Natural killer cell (primary cell): ENCODE results near the gene FBN1. TPM values are rescaled to one million over a fixed set of nuclear protein-coding genes. Genes with fewer than 3 reads are reported as not detected.

ENCODE experiments used
- ATAC-seq, 3 donors: fragments of 150-1000 bp in 2 of 3; fragments of 200-7000 bp in 1 of 3; cut with Tn5 transposase; 1 replicate in 1 of 3; 2 replicates in 2 of 3; pipeline ENCODE4 v1.10.0; 2021; ENCODE audit warnings: mild to moderate bottlenecking in 2 of 3, moderate library complexity in 2 of 3
- DNase-seq, 2 donors: peaks; one replicate each; pipeline versions ENCODE4 v3.0.0 to v3.0.0-alpha.2; 2013 to 2021; ENCODE audit warnings: mixed read lengths in 1 of 2
- H3K27ac ChIP-seq: one replicate; pipeline ENCODE4 v1.5.1; 2013; ENCODE audit warnings: mild to moderate bottlenecking, low read length
- H3K27me3 ChIP-seq: one replicate; pipeline ENCODE4 v1.6.1; 2013; ENCODE audit warnings: low read length; ENCODE audit not compliant: control insufficient read depth, insufficient read depth
- H3K36me3 ChIP-seq: one replicate; pipeline ENCODE4 v1.6.1; 2013; ENCODE audit warnings: low read length; ENCODE audit not compliant: control insufficient read depth, insufficient read depth
- H3K4me1 ChIP-seq: one replicate; pipeline ENCODE4 v1.6.1; 2013; ENCODE audit warnings: low read length; ENCODE audit not compliant: control insufficient read depth, insufficient read depth
- H3K4me3 ChIP-seq: one replicate; pipeline ENCODE4 v1.5.1; 2013; ENCODE audit warnings: low read length
- H3K9me3 ChIP-seq: one replicate; pipeline ENCODE4 v1.6.1; 2013; ENCODE audit warnings: low read length; ENCODE audit not compliant: control insufficient read depth, insufficient read depth
- H3K27ac Mint-ChIP-seq, 2 donors: one replicate each; pipeline ENCODE4 v1.8.0; 2022; ENCODE audit warnings: mild to moderate bottlenecking in 2 of 2, mixed read lengths in 2 of 2, moderate library complexity in 1 of 2
- H3K27me3 Mint-ChIP-seq, 2 donors: one replicate each; pipeline ENCODE4 v1.8.0; 2022; ENCODE audit warnings: low read depth in 2 of 2, mixed read lengths in 2 of 2
- H3K36me3 Mint-ChIP-seq: one replicate; pipeline ENCODE4 v1.8.0; 2022; ENCODE audit warnings: mixed read lengths
- H3K4me1 Mint-ChIP-seq, 2 donors: one replicate each; pipeline ENCODE4 v1.8.0; 2022; ENCODE audit warnings: mixed read lengths in 2 of 2
- H3K4me3 Mint-ChIP-seq: one replicate; pipeline ENCODE4 v1.8.0; 2022; ENCODE audit warnings: mild to moderate bottlenecking, moderate library complexity, mixed read lengths
- H3K9me3 Mint-ChIP-seq, 2 donors: one replicate each; pipeline ENCODE4 v1.8.0; 2022; ENCODE audit warnings: mixed read lengths in 2 of 2
- WGBS: methylation state at CpG from one replicate; pipeline ENCODE4 v1.1.7; 2013; ENCODE audit warnings: missing lambda C conversion rate; ENCODE audit not compliant: insufficient coverage; 5-methylcytosine and 5-hydroxymethylcytosine counted together
- intact Hi-C: fragments of 100-400 bp; cut with micrococcal nuclease; formaldehyde crosslinking; loops from one replicate; pipeline ENCODE4 v1.14.2; 2022
- total RNA-seq, 4 donors: library from RNA; stranded (reverse); fragments of 120-200 nt in 1 of 4; gene quantifications; one replicate each; pipeline versions ENCODE4 v1.2.3 to v1.2.4, GENCODE V29; 2013 to 2022
- TF ChIP-seq, protein P1 (sequence below): fragments of 200-600 bp; IDR thresholded peaks from one replicate; pipeline ENCODE4 v1.8.0; 2022; ENCODE audit warnings: antibody characterized with exemption

Gene FBN1
- total RNA-seq, 3 donors from 2014 or later (not counting 1 experiment from before 2014, with no cell fraction given), result 0.33 to 0.54 (median 0.33) TPM

DNA sequence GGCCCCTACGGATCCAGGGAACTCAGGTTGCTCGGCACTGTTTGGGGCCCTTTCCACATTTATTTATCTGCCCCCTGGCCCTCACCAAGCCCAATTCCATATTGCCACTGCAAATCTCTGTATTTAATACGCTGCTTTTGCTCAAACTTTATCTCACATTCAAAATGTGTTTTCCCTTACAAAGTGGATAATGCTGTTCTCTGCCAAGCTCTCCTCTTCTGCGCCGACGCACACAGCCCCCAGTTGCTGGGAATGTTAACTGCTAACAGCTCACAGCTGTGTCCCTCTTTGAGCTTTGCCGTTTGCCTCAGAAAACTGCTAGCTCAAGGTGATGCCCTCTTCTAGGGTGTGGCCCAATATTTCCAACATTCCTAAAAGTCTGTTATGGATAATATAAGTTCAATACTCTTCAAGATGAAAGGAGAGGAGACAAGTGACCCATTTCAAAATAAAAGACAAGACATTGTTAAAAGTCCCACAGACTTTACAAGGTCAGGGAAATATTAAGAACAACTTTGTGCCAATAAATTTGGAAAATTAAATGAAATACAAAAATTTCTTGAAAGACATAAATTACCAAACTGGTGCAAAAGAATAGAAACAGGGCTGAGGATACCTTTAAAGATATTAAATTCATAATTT, 12.6 kb upstream of the FBN1 start:
- H3K36me3 ChIP-seq, result no peaks in the 10 kb centered on the region
- no peaks in the 10 kb centered on the region for H3K4me1 Mint-ChIP-seq
- 92% methylated on average over 7 of the region's 7 CpGs for WGBS
- H3K4me3 ChIP-seq, result no peak overlapping the region
- no peak for ATAC-seq
- peaks cover 17 to 40% of the 10 kb centered on the region in 2 donors for H3K27me3 Mint-ChIP-seq
- no peaks in the 10 kb centered on the region for H3K36me3 Mint-ChIP-seq
- H3K27ac Mint-ChIP-seq, result no peak overlapping the region
- no peaks in the 10 kb centered on the region for H3K9me3 Mint-ChIP-seq
- no peak overlapping the region for H3K4me3 Mint-ChIP-seq
- no peak overlapping the region for H3K27ac ChIP-seq
- DNase-seq, result no peak
- TF ChIP-seq, protein P1, sequence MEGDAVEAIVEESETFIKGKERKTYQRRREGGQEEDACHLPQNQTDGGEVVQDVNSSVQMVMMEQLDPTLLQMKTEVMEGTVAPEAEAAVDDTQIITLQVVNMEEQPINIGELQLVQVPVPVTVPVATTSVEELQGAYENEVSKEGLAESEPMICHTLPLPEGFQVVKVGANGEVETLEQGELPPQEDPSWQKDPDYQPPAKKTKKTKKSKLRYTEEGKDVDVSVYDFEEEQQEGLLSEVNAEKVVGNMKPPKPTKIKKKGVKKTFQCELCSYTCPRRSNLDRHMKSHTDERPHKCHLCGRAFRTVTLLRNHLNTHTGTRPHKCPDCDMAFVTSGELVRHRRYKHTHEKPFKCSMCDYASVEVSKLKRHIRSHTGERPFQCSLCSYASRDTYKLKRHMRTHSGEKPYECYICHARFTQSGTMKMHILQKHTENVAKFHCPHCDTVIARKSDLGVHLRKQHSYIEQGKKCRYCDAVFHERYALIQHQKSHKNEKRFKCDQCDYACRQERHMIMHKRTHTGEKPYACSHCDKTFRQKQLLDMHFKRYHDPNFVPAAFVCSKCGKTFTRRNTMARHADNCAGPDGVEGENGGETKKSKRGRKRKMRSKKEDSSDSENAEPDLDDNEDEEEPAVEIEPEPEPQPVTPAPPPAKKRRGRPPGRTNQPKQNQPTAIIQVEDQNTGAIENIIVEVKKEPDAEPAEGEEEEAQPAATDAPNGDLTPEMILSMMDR, result no peak
- no peaks in the 10 kb centered on the region for H3K27me3 ChIP-seq
- H3K4me1 ChIP-seq, result no peaks in the 10 kb centered on the region
- intact Hi-C loops, result no loop called here
- H3K9me3 ChIP-seq, result no peaks in the 10 kb centered on the region

- H3K4me1 ChIP-seq, result no peaks in the 10 kb centered on the region
- WGBS, result 100% methylated on average over 1 of the region's 1 CpG
- no peaks in the 10 kb centered on the region for H3K27me3 ChIP-seq
- intact Hi-C loops, result no loop called here
- H3K4me3 Mint-ChIP-seq, result no peak overlapping the region
- H3K27ac Mint-ChIP-seq, result no peak overlapping the region
- H3K27ac ChIP-seq, result no peak overlapping the region
- H3K27me3 Mint-ChIP-seq, result peaks cover 13 to 35% of the 10 kb centered on the region in 2 donors
- H3K36me3 ChIP-seq, result no peaks in the 10 kb centered on the region
- H3K4me3 ChIP-seq, result no peak overlapping the region
- ATAC-seq (no peak), DNase-seq (no peak)
- H3K9me3 ChIP-seq, result no peaks in the 10 kb centered on the region
- no peaks in the 10 kb centered on the region for H3K9me3 Mint-ChIP-seq
- no peaks in the 10 kb centered on the region for H3K36me3 Mint-ChIP-seq
- TF ChIP-seq, protein P1, result no peak
- no peaks in the 10 kb centered on the region for H3K4me1 Mint-ChIP-seq
Observed at GRCh38 chr15:48654801-48655200, 9.3 kb upstream of the FBN1 start.

- WGBS, result 86% methylated on average over 9 of the region's 9 CpGs
- no peaks in the 10 kb centered on the region for H3K4me1 Mint-ChIP-seq
- intact Hi-C loops, result no loop called here
- H3K27me3 Mint-ChIP-seq, result peaks cover 13 to 29% of the 10 kb centered on the region in 2 donors
- TF ChIP-seq, protein P1, result no peak
- no peaks in the 10 kb centered on the region for H3K36me3 ChIP-seq
- no peaks in the 10 kb centered on the region for H3K36me3 Mint-ChIP-seq
- H3K4me3 ChIP-seq, result no peak overlapping the region
- H3K4me1 ChIP-seq, result no peaks in the 10 kb centered on the region
- no peaks in the 10 kb centered on the region for H3K9me3 Mint-ChIP-seq
- DNase-seq, result no peak
- no peak overlapping the region for H3K4me3 Mint-ChIP-seq
- no peak overlapping the region for H3K27ac ChIP-seq
- H3K9me3 ChIP-seq, result no peaks in the 10 kb centered on the region
- H3K27me3 ChIP-seq, result no peaks in the 10 kb centered on the region
- no peak for ATAC-seq
- H3K27ac Mint-ChIP-seq, result no peak overlapping the region
Observed at GRCh38 chr15:48653913-48654670, 8.6 kb upstream of the FBN1 start.
